ENCODE results near the gene PDE4B. TPM values are rescaled to one million over a fixed set of nuclear protein-coding genes. Genes with fewer than 3 reads are reported as not detected.
"Not testable (repeated sequence)": the region's sequence is repeated elsewhere in the genome, so short reads cannot be mapped to it uniquely, and the experiment has no call there.

Gene PDE4B
- total and polyA plus RNA-seq, 12 donors: 1.2 to 14.9 (median 3.9) TPM

- H3K27ac ChIP-seq: no peak overlapping the region
- WGBS, 4 donors: 68 to 81% (median 74%) methylated on average over 2 of the region's 2 CpGs
- no peaks in the 10 kb centered on the region for H3K36me3 ChIP-seq (replicated peaks in 1 of 2)
- H3K9me3 ChIP-seq (replicated peaks in 1 of 3): no peaks in the 10 kb centered on the region
- H3K4me3 ChIP-seq: no peak overlapping the region
- TF ChIP-seq POLR2A (IDR thresholded peaks at IDR 0.05) (no peak), CTCF (IDR thresholded peaks at IDR 0.05) (no peak)
- DNase-seq: no peak
- no peaks in the 10 kb centered on the region for H3K4me1 ChIP-seq (replicated peaks in 1 of 2)
- H3K27me3 ChIP-seq: no peaks in the 10 kb centered on the region
- intact Hi-C loops (cut with DNase I): no loop called here
Observed at GRCh38 chr1:66108624-66109023, 315.9 kb downstream of the PDE4B start.

- WGBS, 4 donors: 65 to 75% (median 71%) methylated on average over 2 of the region's 2 CpGs
- TF ChIP-seq POLR2A (IDR thresholded peaks at IDR 0.05) (no peak), CTCF (IDR thresholded peaks at IDR 0.05) (no peak)
- Histone ChIP-seq H3K4me3 (no peak overlapping the region), H3K36me3 (replicated peaks in 1 of 2) (no peaks in the 10 kb centered on the region), H3K27me3 (no peaks in the 10 kb centered on the region), H3K4me1 (replicated peaks in 1 of 2) (no peaks in the 10 kb centered on the region), H3K9me3 (replicated peaks in 1 of 3) (no peaks in the 10 kb centered on the region), H3K27ac (no peak overlapping the region)
- no peak for DNase-seq
- intact Hi-C loops (cut with DNase I): no loop called here
Observed at GRCh38 chr1:66112744-66113400, 320.2 kb downstream of the PDE4B start.

GRCh38 chr1:66119148-66119547, 326.5 kb downstream of the PDE4B start:
- DNase-seq: no peak
- TF ChIP-seq CTCF (IDR thresholded peaks at IDR 0.05): no peak
- TF ChIP-seq POLR2A (IDR thresholded peaks at IDR 0.05): no peak
- intact Hi-C loops (cut with DNase I): no loop called here
- Histone ChIP-seq H3K4me3 (no peak overlapping the region), H3K36me3 (replicated peaks in 1 of 2) (no peaks in the 10 kb centered on the region), H3K27me3 (no peaks in the 10 kb centered on the region), H3K4me1 (replicated peaks in 1 of 2) (no peaks in the 10 kb centered on the region), H3K27ac (no peak overlapping the region), H3K9me3 (replicated peaks in 1 of 3) (no peaks in the 10 kb centered on the region)
- WGBS, 4 donors: 82 to 86% (median 84%) methylated on average over 7 of the region's 7 CpGs

- TF ChIP-seq POLR2A (IDR thresholded peaks at IDR 0.05) (no peak), CTCF (IDR thresholded peaks at IDR 0.05) (no peak)
- H3K9me3 ChIP-seq (replicated peaks in 1 of 3): peaks cover 0 to 5% (median 0%) of the 10 kb centered on the region in 3 donors
- no peaks in the 10 kb centered on the region for H3K36me3 ChIP-seq (replicated peaks in 1 of 2)
- intact Hi-C loops (cut with DNase I): no loop called here
- H3K4me3 ChIP-seq: no peak overlapping the region
- DNase-seq: no peak
- WGBS, 4 donors: 65 to 70% (median 68%) methylated on average over 5 of the region's 5 CpGs
- no peak overlapping the region for H3K27ac ChIP-seq
- no peaks in the 10 kb centered on the region for H3K27me3 ChIP-seq
- H3K4me1 ChIP-seq (replicated peaks in 1 of 2): no peaks in the 10 kb centered on the region
Observed at GRCh38 chr1:66124670-66125069, 332.0 kb downstream of the PDE4B start.

GRCh38 chr1:66128641-66129040, 335.9 kb downstream of the PDE4B start:
- 76 to 83% (median 79%) methylated on average over 4 of the region's 4 CpGs for WGBS, 4 donors
- H3K36me3 ChIP-seq (replicated peaks in 1 of 2); H3K4me3 ChIP-seq: not testable (repeated sequence)

More at GRCh38 chr1:66128641-66129040, 335.9 kb downstream of the PDE4B start:
- H3K27ac ChIP-seq; H3K4me1 ChIP-seq (replicated peaks in 1 of 2); DNase-seq; H3K27me3 ChIP-seq; intact Hi-C loops (cut with DNase I); H3K9me3 ChIP-seq (replicated peaks in 1 of 3): not testable (repeated sequence)
